Panc1 (cell line): Measurements from ENCODE around the gene RFTN1. TPM values are rescaled to one million over a fixed set of nuclear protein-coding genes. Genes with fewer than 3 reads are reported as not detected.

Source experiments
- ATAC-seq: fragments of 200-7000 bp; cut with Tn5 transposase; 2 replicates; pipeline ENCODE4 v1.9.1; 2020; ENCODE audit warnings: mild to moderate bottlenecking, moderate library complexity
- BruUV-seq: library from RNA; stranded (reverse); fragments of 400-500 nt; replicated peaks from 2 replicates; lab custom pipeline; 2021; lab: Mats Ljungman, UMichigan
- CTCF ChIA-PET: fragments of 300-600 bp; sonication (Branson Sonifier 250); formaldehyde crosslinking; loops from one replicate; lab custom pipeline; 2022; ENCODE audit warnings: antibody characterized with exemption; lab: Charles Lee
- POLR2A ChIA-PET: fragments of 300-600 bp; sonication (Branson Sonifier 250); formaldehyde crosslinking; loops from one replicate; lab custom pipeline; 2022; ENCODE audit warnings: antibody characterized with exemption; lab: Charles Lee
- DNase-seq: peaks from one replicate; pipeline ENCODE4 v3.0.0-alpha.2; 2010; ENCODE audit warnings: low read depth, low spot score
- H3K27ac ChIP-seq: 2 replicates; pipeline ENCODE4 v1.5.1; 2011; ENCODE audit warnings: mild to moderate bottlenecking, low read length, inconsistent platforms
- H3K27me3 ChIP-seq: fragments of 200-500 bp; sonication (Bioruptor generic); 2 replicates; pipeline ENCODE4 v1.6.0; 2014; ENCODE audit warnings: low read length, inconsistent platforms; ENCODE audit not compliant: control insufficient read depth, insufficient read depth
- H3K36me3 ChIP-seq: fragments of 200-500 bp; sonication (Bioruptor generic); 2 replicates; pipeline ENCODE4 v1.5.1; 2014; ENCODE audit warnings: inconsistent platforms, mild to moderate bottlenecking, low read length, moderate library complexity; ENCODE audit not compliant: control insufficient read depth, insufficient read depth
- H3K4me1 ChIP-seq: 2 replicates; pipeline ENCODE4 v1.5.1; 2011; ENCODE audit warnings: inconsistent platforms, mild to moderate bottlenecking, low read length, moderate library complexity; ENCODE audit not compliant: control insufficient read depth, insufficient read depth
- H3K4me3 ChIP-seq, 2 experiments: 2 replicates each; pipeline ENCODE4 v1.5.1; 2011 to 2012; ENCODE audit warnings: low read depth in 2 of 2, low read length in 2 of 2, mild to moderate bottlenecking in 2 of 2, inconsistent platforms in 1 of 2, moderate library complexity in 1 of 2
- H3K9me3 ChIP-seq: fragments of 200-500 bp; sonication (Bioruptor generic); 2 replicates; pipeline ENCODE4 v1.5.1; 2014; ENCODE audit warnings: low read depth, mild to moderate bottlenecking, inconsistent platforms, low read length, moderate library complexity; ENCODE audit not compliant: control insufficient read depth, insufficient read depth
- POLR2AphosphoS5 ChIP-seq: IDR thresholded peaks from 2 replicates; pipeline ENCODE4 v1.6.1; 2012; ENCODE audit warnings: mild to moderate bottlenecking, low read depth, low read length, moderate library complexity
- SIN3A ChIP-seq: IDR thresholded peaks from 2 replicates; pipeline ENCODE4 v1.6.1; 2012; ENCODE audit warnings: low read depth, mild to moderate bottlenecking, low read length, moderate library complexity, borderline replicate concordance; ENCODE audit not compliant: insufficient read depth
- TCF7L2 ChIP-seq: IDR thresholded peaks from 2 replicates; pipeline ENCODE4 v1.6.1; 2011; ENCODE audit warnings: mild to moderate bottlenecking, low read depth, low read length, inconsistent platforms
- in situ Hi-C: cut with HindIII; loops from 2 replicates; pipeline ENCODE4 v1.10.0; 2016; ENCODE audit warnings: low sequenced_read_pairs, low pct_unique_long_range_greater_than_20kb
- intact Hi-C: fragments of 100-400 bp; cut with micrococcal nuclease; formaldehyde crosslinking; loops from one replicate; pipeline ENCODE4 v1.10.0; 2022; ENCODE audit not compliant: unreplicated experiment
- total RNA-seq: library from RNA; stranded (reverse); gene quantifications from one replicate; pipeline ENCODE4 v1.2.1, GENCODE V29; 2021; ENCODE audit not compliant: unreplicated experiment
- TF ChIP-seq, protein P1 (sequence below), 2 experiments: IDR thresholded peaks; 2 replicates each; pipeline ENCODE4 v1.6.1; 2011 to 2012; ENCODE audit warnings: low read depth in 2 of 2, control low read depth in 1 of 2, low read length in 1 of 2, mild to moderate bottlenecking in 1 of 2, moderate library complexity in 1 of 2; ENCODE audit not compliant: insufficient read depth in 1 of 2
- TF ChIP-seq, protein P2 (sequence below): fragments of 450-650 bp; IDR thresholded peaks from 2 replicates; pipeline ENCODE4 v1.5.1; 2017; ENCODE audit warnings: mild to moderate bottlenecking

Gene RFTN1
- total RNA-seq, 1 experiment from 2014 or later: 0.90 TPM

- no peak for ATAC-seq
- in situ Hi-C loops (no loop called here), intact Hi-C loops (no loop called here)
- Histone ChIP-seq H3K4me3 (no peak overlapping the region), H3K4me1 (no peaks in the 10 kb centered on the region), H3K27me3 (no peaks in the 10 kb centered on the region), H3K9me3 (no peaks in the 10 kb centered on the region), H3K27ac (no peak overlapping the region), H3K36me3 (no peaks in the 10 kb centered on the region)
- TF ChIP-seq, protein P1, sequence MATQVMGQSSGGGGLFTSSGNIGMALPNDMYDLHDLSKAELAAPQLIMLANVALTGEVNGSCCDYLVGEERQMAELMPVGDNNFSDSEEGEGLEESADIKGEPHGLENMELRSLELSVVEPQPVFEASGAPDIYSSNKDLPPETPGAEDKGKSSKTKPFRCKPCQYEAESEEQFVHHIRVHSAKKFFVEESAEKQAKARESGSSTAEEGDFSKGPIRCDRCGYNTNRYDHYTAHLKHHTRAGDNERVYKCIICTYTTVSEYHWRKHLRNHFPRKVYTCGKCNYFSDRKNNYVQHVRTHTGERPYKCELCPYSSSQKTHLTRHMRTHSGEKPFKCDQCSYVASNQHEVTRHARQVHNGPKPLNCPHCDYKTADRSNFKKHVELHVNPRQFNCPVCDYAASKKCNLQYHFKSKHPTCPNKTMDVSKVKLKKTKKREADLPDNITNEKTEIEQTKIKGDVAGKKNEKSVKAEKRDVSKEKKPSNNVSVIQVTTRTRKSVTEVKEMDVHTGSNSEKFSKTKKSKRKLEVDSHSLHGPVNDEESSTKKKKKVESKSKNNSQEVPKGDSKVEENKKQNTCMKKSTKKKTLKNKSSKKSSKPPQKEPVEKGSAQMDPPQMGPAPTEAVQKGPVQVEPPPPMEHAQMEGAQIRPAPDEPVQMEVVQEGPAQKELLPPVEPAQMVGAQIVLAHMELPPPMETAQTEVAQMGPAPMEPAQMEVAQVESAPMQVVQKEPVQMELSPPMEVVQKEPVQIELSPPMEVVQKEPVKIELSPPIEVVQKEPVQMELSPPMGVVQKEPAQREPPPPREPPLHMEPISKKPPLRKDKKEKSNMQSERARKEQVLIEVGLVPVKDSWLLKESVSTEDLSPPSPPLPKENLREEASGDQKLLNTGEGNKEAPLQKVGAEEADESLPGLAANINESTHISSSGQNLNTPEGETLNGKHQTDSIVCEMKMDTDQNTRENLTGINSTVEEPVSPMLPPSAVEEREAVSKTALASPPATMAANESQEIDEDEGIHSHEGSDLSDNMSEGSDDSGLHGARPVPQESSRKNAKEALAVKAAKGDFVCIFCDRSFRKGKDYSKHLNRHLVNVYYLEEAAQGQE (IDR thresholded peaks at IDR 0.05; ENCODE audit: insufficient read depth in 1 of 2, low read depth in 2 of 2, low read length in 1 of 2): no peak
- TF ChIP-seq POLR2AphosphoS5: no peak
- TF ChIP-seq SIN3A: no peak
- POLR2A ChIA-PET: no interaction called here
- no peak for DNase-seq
- CTCF ChIA-PET: no interaction called here
- BruUV-seq: no TSS peak
These were observed 89.4 kb downstream of the RFTN1 start for GRCh38 chr3:16423947-16424673.

DNA sequence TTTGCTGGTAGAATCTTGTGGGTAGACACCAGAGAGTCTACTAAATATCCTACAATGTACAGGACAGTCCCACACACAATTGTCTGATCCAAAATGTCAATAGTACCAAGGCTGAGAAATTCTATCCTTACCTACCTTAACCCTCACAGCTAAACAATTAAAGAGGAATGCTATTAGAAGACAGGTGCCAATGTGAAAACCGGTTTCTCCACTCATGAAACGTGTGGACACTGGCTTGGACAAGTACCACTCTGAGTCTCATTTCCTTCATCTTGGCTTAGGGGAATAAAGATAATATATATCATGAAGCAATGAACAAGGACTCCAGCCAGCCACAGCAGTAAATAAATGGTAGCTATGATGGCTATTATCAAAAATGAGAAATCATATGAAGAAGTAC lies 90.2 kb downstream of the RFTN1 start:
- H3K4me3 ChIP-seq: no peak overlapping the region
- ChIA-PET CTCF (no interaction called here), POLR2A (no interaction called here)
- no peaks in the 10 kb centered on the region for H3K27me3 ChIP-seq
- intact Hi-C loops: no loop called here
- no peaks in the 10 kb centered on the region for H3K36me3 ChIP-seq
- no peaks in the 10 kb centered on the region for H3K4me1 ChIP-seq
- TF ChIP-seq POLR2AphosphoS5 (no peak), TCF7L2 (no peak), SIN3A (no peak)
- TF ChIP-seq, protein P1 (IDR thresholded peaks at IDR 0.05; ENCODE audit: insufficient read depth in 1 of 2, low read depth in 2 of 2, low read length in 1 of 2): no peak
- TF ChIP-seq, protein P2, sequence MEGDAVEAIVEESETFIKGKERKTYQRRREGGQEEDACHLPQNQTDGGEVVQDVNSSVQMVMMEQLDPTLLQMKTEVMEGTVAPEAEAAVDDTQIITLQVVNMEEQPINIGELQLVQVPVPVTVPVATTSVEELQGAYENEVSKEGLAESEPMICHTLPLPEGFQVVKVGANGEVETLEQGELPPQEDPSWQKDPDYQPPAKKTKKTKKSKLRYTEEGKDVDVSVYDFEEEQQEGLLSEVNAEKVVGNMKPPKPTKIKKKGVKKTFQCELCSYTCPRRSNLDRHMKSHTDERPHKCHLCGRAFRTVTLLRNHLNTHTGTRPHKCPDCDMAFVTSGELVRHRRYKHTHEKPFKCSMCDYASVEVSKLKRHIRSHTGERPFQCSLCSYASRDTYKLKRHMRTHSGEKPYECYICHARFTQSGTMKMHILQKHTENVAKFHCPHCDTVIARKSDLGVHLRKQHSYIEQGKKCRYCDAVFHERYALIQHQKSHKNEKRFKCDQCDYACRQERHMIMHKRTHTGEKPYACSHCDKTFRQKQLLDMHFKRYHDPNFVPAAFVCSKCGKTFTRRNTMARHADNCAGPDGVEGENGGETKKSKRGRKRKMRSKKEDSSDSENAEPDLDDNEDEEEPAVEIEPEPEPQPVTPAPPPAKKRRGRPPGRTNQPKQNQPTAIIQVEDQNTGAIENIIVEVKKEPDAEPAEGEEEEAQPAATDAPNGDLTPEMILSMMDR: no peak
- in situ Hi-C loops: no loop called here
- ATAC-seq (no peak), DNase-seq (no peak)
- no peak overlapping the region for H3K27ac ChIP-seq
- no peaks in the 10 kb centered on the region for H3K9me3 ChIP-seq
- no TSS peak for BruUV-seq
